LNCAP (cell line): ENCODE measurements around the gene NDRG3.

Source experiments
- CTCF ChIP-seq: fragments of 450-650 bp; IDR thresholded peaks from 2 replicates; pipeline ENCODE4 v1.5.1; 2017; ENCODE audit warnings: mild to moderate bottlenecking

NDRG3 gene

DNA sequence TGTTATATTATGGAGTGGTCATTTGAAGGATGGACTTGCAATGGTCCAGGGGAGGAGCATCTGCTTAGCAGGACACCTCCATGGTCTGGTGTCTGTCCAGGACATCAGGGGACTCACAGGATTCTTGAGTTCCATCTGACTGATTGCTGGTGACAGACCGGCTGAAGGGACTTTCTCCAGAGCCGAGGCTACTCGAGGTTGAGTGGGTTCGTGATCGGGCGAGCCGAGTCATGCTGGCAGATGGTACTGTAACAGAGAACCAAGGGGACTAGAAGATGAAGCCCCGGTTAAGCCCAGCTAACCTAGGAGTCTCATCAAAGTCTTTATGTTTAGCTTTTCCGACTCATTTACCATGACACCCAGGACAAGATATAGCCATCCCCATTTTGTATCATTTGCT, 92.4 kb downstream of the NDRG3 start:
- no peak for TF ChIP-seq CTCF

- no peak for TF ChIP-seq CTCF
Measured at GRCh38 chr20:36647196-36648121, 98.4 kb downstream of the NDRG3 start.

DNA sequence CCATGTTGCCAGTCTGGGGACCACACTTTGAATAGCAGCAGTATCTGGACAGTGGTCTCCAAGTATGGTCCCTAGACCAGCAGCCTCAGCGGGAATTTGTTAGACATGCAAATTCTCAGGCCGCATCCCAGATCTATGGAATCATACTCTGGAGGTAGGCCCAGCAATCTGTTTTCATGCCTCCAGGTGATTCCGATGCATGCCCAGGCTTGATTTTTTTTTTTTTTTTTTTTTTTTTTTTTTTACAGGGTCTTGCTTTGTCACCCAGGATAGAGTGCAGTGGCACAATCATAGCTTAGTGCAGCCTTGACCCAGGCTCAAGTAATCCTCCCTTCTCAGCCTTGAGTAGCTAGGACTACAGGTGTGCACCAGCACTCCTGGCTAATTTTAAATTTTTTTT, 99.2 kb downstream of the NDRG3 start:
- TF ChIP-seq CTCF = no peak

DNA sequence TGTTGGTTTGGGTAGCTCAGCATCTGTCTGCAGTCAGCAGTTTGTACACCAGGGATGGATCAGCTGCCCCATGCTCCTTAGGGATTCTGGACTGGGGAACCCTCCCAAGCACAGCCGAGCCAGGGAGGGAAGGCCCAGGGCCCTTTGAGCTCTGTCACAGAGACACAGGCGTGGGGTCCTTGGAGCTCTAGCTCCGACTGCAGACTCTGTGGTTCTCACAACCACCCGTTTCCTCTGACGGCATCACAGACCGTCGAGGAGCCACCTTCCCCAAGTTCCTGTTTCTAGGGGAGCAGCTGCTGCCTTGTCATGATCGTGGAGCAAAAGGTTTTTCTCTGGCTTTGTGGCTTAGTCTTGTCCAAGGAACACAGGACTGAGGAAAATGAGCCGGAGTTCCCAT, 99.9 kb downstream of the NDRG3 start, which contains the start of gene SLA2:
SLA2 (minus strand) TSS at position 199 of the 400 bp plus-strand sequence. CDS start 4,861 bp downstream, outside the sequence.
- TF ChIP-seq CTCF = no peak

- TF ChIP-seq CTCF = no peak
Measured at GRCh38 chr20:36645353-36645752, 100.5 kb downstream of the NDRG3 start.

GRCh38 chr20:36644706-36645095, 101.2 kb downstream of the NDRG3 start:
- TF ChIP-seq CTCF = no peak

DNA sequence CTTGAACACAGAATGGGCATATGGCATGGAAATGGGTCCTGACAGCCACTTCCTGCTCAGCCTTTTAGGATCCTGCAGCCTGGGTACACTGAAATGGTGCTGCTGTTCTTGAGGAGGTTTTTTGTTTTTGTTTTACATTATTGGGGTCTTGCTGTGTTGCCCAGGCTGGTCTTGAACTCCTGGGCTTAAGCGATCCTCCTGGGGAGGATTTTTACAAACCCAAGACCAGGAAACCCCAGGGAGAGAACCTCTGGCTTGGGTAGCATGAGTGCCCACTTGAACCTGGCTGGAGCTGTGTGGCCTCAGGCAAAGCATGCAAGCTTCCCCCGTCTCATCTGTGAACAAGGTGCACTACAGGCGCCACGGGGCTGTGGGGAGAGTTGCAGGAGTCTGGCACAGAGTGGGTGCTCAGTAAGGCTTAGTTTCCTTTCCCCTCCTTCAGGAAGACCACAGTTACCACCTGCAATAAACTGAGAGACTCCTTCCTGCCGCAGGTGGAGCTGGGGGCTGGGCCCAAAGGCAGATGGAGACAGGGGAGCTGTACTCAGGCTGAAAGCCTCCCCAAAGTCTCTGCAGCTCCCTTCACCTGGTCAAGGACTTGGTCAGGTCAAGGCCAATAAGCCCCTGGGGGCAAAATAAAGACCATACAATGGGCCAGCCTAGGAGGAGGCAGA, 101.7 kb downstream of the NDRG3 start:
- TF ChIP-seq CTCF = no peak
